H1 (cell line): ENCODE measurements around the gene CYP26A1. TPM values are rescaled to one million over a fixed set of nuclear protein-coding genes. Genes with fewer than 3 reads are reported as not detected.

Experiments used
- CTCF ChIA-PET: fragments of 300-600 bp; sonication (Branson Sonifier 250); formaldehyde crosslinking; loops from one replicate; lab custom pipeline; 2021; ENCODE audit not compliant: partially characterized antibody; lab: Charles Lee
- POLR2A ChIA-PET: fragments of 300-600 bp; sonication (Branson Sonifier 250); formaldehyde crosslinking; loops from one replicate; lab custom pipeline; 2021; ENCODE audit warnings: inconsistent platforms; ENCODE audit not compliant: partially characterized antibody; lab: Charles Lee
- DNase-seq, 2 experiments: peaks; one replicate each; pipeline versions ENCODE4 v3.0.0 to v3.0.0-alpha.2; 2010 to 2022; ENCODE audit warnings: low spot score in 2 of 2, low read depth in 1 of 2, mixed read lengths in 1 of 2
- FAIRE-seq: peaks from 2 replicates; lab custom pipeline; 2011; peaks lifted over from hg19 to GRCh38; lab: Jason Lieb, UNC
- H2AFZ ChIP-seq: 2 replicates; pipeline ENCODE4 v1.8.1; 2012; ENCODE audit warnings: low read length, inconsistent platforms
- H2AK5ac ChIP-seq: 2 replicates; pipeline ENCODE4 v1.6.1; 2013; ENCODE audit warnings: low read depth, low read length
- H2BK120ac ChIP-seq: replicated peaks from 2 replicates; pipeline ENCODE3; 2013; ENCODE audit warnings: low read depth, low read length, inconsistent platforms
- H2BK12ac ChIP-seq: 2 replicates; pipeline ENCODE4 v1.6.1; 2013; ENCODE audit warnings: low read depth, low read length
- H2BK15ac ChIP-seq: 2 replicates; pipeline ENCODE4 v1.6.1; 2013; ENCODE audit warnings: low read length
- H2BK20ac ChIP-seq: 2 replicates; pipeline ENCODE4 v1.6.1; 2013; ENCODE audit warnings: low read length
- H2BK5ac ChIP-seq: 2 replicates; pipeline ENCODE4 v1.6.1; 2013; ENCODE audit warnings: low read depth, low read length
- H3K14ac ChIP-seq: 2 replicates; pipeline ENCODE4 v1.6.1; 2013; ENCODE audit warnings: inconsistent platforms; ENCODE audit not compliant: insufficient read length
- H3K18ac ChIP-seq: 2 replicates; pipeline ENCODE4 v1.6.1; 2013; ENCODE audit warnings: low read length; ENCODE audit errors: extremely low read depth
- H3K23ac ChIP-seq: 2 replicates; pipeline ENCODE4 v1.6.1; 2013; ENCODE audit warnings: inconsistent platforms; ENCODE audit not compliant: insufficient read length
- H3K23me2 ChIP-seq: 2 replicates; pipeline ENCODE4 v1.6.1; 2013; ENCODE audit warnings: low read depth, low read length
- H3K27ac ChIP-seq: 2 replicates; pipeline ENCODE4 v1.6.1; 2011; ENCODE audit warnings: low read depth, low read length, inconsistent platforms
- H3K27me3 ChIP-seq, 4 experiments: replicated peaks in 1 of 4; 1 replicate in 1 of 4; 2 replicates in 3 of 4; pipeline versions ENCODE4 v1.6.1 to v1.8.1; 2011 to 2013; ENCODE audit warnings: low read length in 3 of 4, mild to moderate bottlenecking in 3 of 4, inconsistent platforms in 2 of 4, mixed read lengths in 2 of 4, moderate library complexity in 1 of 4; ENCODE audit not compliant: control insufficient read depth in 3 of 4, insufficient read depth in 3 of 4; ENCODE audit errors: extremely low read depth in 1 of 4
- H3K36me3 ChIP-seq, 4 experiments: 2 replicates each; pipeline versions ENCODE4 v1.6.1 to v1.8.1; 2011 to 2013; ENCODE audit warnings: mild to moderate bottlenecking in 4 of 4, low read length in 3 of 4, moderate library complexity in 2 of 4, control low read depth in 1 of 4, inconsistent platforms in 1 of 4; ENCODE audit not compliant: insufficient read depth in 4 of 4, control insufficient read depth in 2 of 4
- H3K4ac ChIP-seq: replicated peaks from 2 replicates; pipeline ENCODE3; 2013; ENCODE audit warnings: low read length, low read depth, mixed read lengths, inconsistent platforms; ENCODE audit not compliant: insufficient read length
- H3K4me1 ChIP-seq, 4 experiments: replicated peaks in 1 of 4; 1 replicate in 1 of 4; 2 replicates in 3 of 4; pipeline versions ENCODE4 v1.6.1 to v1.8.1; 2011 to 2013; ENCODE audit warnings: low read length in 3 of 4, inconsistent platforms in 2 of 4, mixed read lengths in 1 of 4; ENCODE audit not compliant: insufficient read depth in 4 of 4, control insufficient read depth in 3 of 4
- H3K4me2 ChIP-seq, 2 experiments: 2 replicates each; pipeline versions ENCODE4 v1.6.1 to v1.8.1; 2011 to 2013; ENCODE audit warnings: low read depth in 2 of 2, low read length in 2 of 2, control low read depth in 1 of 2, inconsistent platforms in 1 of 2, mild to moderate bottlenecking in 1 of 2; ENCODE audit not compliant: insufficient read depth in 1 of 2
- H3K4me3 ChIP-seq, 4 experiments: fragments of 200-600, 300-600 bp in 1 of 4; sonication (generic), shearing (Covaris generic), sonication (Bioruptor Twin) in 1 of 4; 2 replicates each; pipeline versions ENCODE4 v1.5.1 to v1.8.1; 2011 to 2016; ENCODE audit warnings: low read length in 4 of 4, low read depth in 3 of 4, control low read depth in 2 of 4, inconsistent platforms in 2 of 4, mild to moderate bottlenecking in 2 of 4, mixed read lengths in 1 of 4, moderate library complexity in 1 of 4; ENCODE audit not compliant: insufficient read depth in 2 of 4; ENCODE audit errors: extremely low read depth in 1 of 4
- H3K56ac ChIP-seq: replicated peaks from 2 replicates; pipeline ENCODE3; 2013; ENCODE audit warnings: low read depth, mild to moderate bottlenecking, mixed read lengths, low read length, inconsistent platforms; ENCODE audit not compliant: insufficient read length
- H3K79me1 ChIP-seq: 2 replicates; pipeline ENCODE4 v1.6.1; 2013; ENCODE audit warnings: low read depth, low read length, control low read depth
- H3K79me2 ChIP-seq, 2 experiments: 2 replicates each; pipeline versions ENCODE4 v1.6.1 to v1.8.1; 2012 to 2013; ENCODE audit warnings: low read length in 2 of 2, mild to moderate bottlenecking in 2 of 2, inconsistent platforms in 1 of 2; ENCODE audit not compliant: insufficient read depth in 2 of 2, control insufficient read depth in 1 of 2
- H3K9ac ChIP-seq, 4 experiments: replicated peaks in 1 of 4; 1 replicate in 1 of 4; 2 replicates in 3 of 4; pipeline versions ENCODE4 v1.6.1 to v1.8.1; 2011 to 2013; ENCODE audit warnings: low read depth in 3 of 4, low read length in 3 of 4, control low read depth in 2 of 4, mild to moderate bottlenecking in 2 of 4, moderate library complexity in 2 of 4, inconsistent platforms in 1 of 4; ENCODE audit errors: extremely low read depth in 1 of 4
- H3K9me3 ChIP-seq, 2 experiments: 2 replicates each; pipeline versions ENCODE4 v1.6.1 to v1.8.1; 2012 to 2013; ENCODE audit warnings: mild to moderate bottlenecking in 2 of 2, moderate library complexity in 2 of 2, control low read depth in 1 of 2, inconsistent platforms in 1 of 2, low read depth in 1 of 2, low read length in 1 of 2, mixed read lengths in 1 of 2; ENCODE audit not compliant: insufficient read depth in 2 of 2
- H4K20me1 ChIP-seq, 2 experiments: replicated peaks in 1 of 2; 2 replicates each; pipeline versions ENCODE3 to v1.8.1; 2011 to 2013; ENCODE audit warnings: inconsistent platforms in 2 of 2, low read length in 2 of 2, mild to moderate bottlenecking in 1 of 2; ENCODE audit not compliant: insufficient read depth in 2 of 2, control insufficient read depth in 1 of 2
- H4K5ac ChIP-seq: 2 replicates; pipeline ENCODE4 v1.6.1; 2013; ENCODE audit warnings: low read length, low read depth, mixed read lengths, inconsistent platforms; ENCODE audit not compliant: insufficient read length
- H4K8ac ChIP-seq: 2 replicates; pipeline ENCODE4 v1.8.0; 2013; ENCODE audit warnings: mild to moderate bottlenecking, moderate library complexity, low read length, inconsistent platforms; ENCODE audit not compliant: insufficient read depth; ENCODE audit errors: extremely low read depth
- H4K91ac ChIP-seq: replicated peaks from 2 replicates; pipeline ENCODE3; 2013; ENCODE audit warnings: low read length, mixed read lengths, inconsistent platforms; ENCODE audit not compliant: insufficient read length
- CBX8 ChIP-seq: fragments of 300-800, 300-1000 bp; sonication (generic); IDR thresholded peaks from 2 replicates; pipeline ENCODE4 v1.7.1; 2016; ENCODE audit warnings: low read depth, low read length, borderline replicate concordance
- whole genome bisulfite sequencing, 2 experiments: shearing (Covaris generic) in 1 of 2; methylation state at CpG; one replicate each; pipeline versions ENCODE4 v1.1.6 to v1.1.7; 2013 to 2015; ENCODE audit warnings: low lambda C conversion rate in 2 of 2, mixed read lengths in 2 of 2, inconsistent platforms in 1 of 2, low coverage in 1 of 2, missing lambda C conversion rate in 1 of 2; ENCODE audit not compliant: insufficient replicate concordance in 2 of 2, insufficient coverage in 1 of 2, insufficient read length in 1 of 2; ENCODE audit errors: extremely low coverage in 1 of 2, missing lambda C conversion rate in 1 of 2; 5-methylcytosine and 5-hydroxymethylcytosine counted together
- polyA plus RNA-seq, 7 experiments: library from polyadenylated mRNA; depleted of rRNA in 3 of 7; stranded (reverse) in 5 of 7; unstranded in 2 of 7; fragments of >200 nt in 5 of 7; fragments of 200-250 nt in 2 of 7; gene quantifications; 1 replicate in 5 of 7; 2 replicates in 1 of 7; 4 replicates in 1 of 7; pipeline versions ENCODE4 v1.2.1 to v1.2.3, GENCODE V29; 2011 to 2013; ENCODE audit warnings: missing spikeins in 2 of 7, mixed read lengths in 2 of 7
- total RNA-seq: library from RNA; stranded (reverse); fragmentation: NEBNext Ultra II Directional; extraction: Animal tissue kit (Norgen Biotek cat#: 25700); gene quantifications from 2 replicates; pipeline ENCODE4 v1.2.1, GENCODE V29; 2021

The CYP26A1 gene
- total and polyA plus RNA-seq, 2 of the 8 experiments (the other 6 are each of a cell fraction or from before 2014, with no cell fraction given): 5.0 to 9.1 TPM

DNA sequence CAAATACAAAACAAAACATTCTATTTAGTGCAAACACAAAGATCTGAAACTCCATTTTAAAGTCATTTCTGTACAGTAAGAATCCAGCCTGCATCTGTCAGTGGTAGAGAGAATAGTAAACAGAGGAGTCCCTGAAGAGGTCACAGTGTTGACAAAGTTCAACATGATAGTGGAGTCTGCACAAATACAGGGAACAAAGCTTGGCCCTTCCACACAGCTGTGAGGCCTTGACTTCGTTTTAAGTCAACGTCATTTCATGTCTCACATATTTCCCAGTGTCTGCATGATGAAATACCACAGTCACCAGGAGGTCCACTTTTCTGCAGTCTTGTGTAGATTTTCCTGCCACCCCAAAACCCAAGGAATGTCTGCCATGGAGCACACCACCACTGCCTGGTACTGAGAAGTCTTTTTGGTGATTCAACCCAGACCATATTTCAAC is 33.0 kb downstream of the CYP26A1 start:
- Histone ChIP-seq H4K20me1 (no peaks in the 10 kb centered on the region), H3K4me3 (no peak overlapping the region), H2BK120ac (no peak overlapping the region), H3K36me3 (no peaks in the 10 kb centered on the region), H3K9ac (no peak overlapping the region), H3K23ac (no peak overlapping the region), H3K79me1 (no peaks in the 10 kb centered on the region), H2AFZ (peak overlapping the region; percentile 28; the same call in 1 of the 2 replicates), H3K4me1 (no peaks in the 10 kb centered on the region; a peak in 1 of 7 replicates), H2BK15ac (no peak overlapping the region), H3K27ac (no peak overlapping the region), H4K8ac (no peak overlapping the region), H3K23me2 (no peaks in the 10 kb centered on the region), H4K5ac (no peak overlapping the region), H3K79me2 (no peaks in the 10 kb centered on the region), H3K4ac (no peak overlapping the region), H4K91ac (no peak overlapping the region), H3K18ac (no peak overlapping the region), H2BK5ac (no peak overlapping the region), H3K14ac (no peak overlapping the region), H2BK20ac (no peak overlapping the region), H3K4me2 (no peak overlapping the region), H3K9me3 (no peaks in the 10 kb centered on the region), H3K56ac (no peak overlapping the region), H3K27me3 (no peaks in the 10 kb centered on the region; a peak in 1 of 7 replicates), H2AK5ac (no peak overlapping the region), H2BK12ac (no peak overlapping the region)
- ChIA-PET CTCF (interaction anchor here (0.5 to 2.6 kb wide), 9 partner anchors 9 to 252 kb away, joined by 3 to 14 read pairs (median 4); no protein-coding TSS in a partner anchor), POLR2A (no interaction called here)
- no peak for DNase-seq
- 78% methylated on average over 2 of the region's 2 CpGs; no CpG with 5 or more reads in 1 of the 2 experiments for WGBS, 2 experiments
- TF ChIP-seq CBX8: no peak
- no peak for FAIRE-seq
